ENCODE results near the gene CMC2.

Gene CMC2

DNA sequence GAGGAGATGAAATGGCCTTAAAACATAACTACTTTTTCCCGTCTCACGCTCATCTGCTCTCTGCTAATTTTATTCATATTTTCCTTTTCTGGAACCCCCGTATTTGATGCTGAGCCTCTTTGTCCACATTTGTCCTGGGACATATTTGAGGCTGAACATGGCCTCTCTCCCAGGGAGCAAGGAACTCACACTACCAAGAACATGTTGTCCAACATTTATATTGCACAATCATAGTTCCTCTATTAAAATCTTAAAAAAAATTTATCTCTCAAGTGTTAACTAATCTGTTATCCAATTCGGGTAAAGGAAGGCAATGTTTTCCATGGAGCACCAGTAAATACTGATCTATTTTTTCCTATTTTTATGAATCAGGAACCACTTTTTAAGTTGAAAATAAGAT lies 60.2 kb downstream of the CMC2 start:
- Histone ChIP-seq H3K27me3 (ENCODE audit: control insufficient read depth, insufficient read depth, low read length) (no peaks in the 10 kb centered on the region), H3K79me2 (no peaks in the 10 kb centered on the region), H3K9me3 (ENCODE audit: control insufficient read depth, low read length) (no peaks in the 10 kb centered on the region), H3K36me3 (ENCODE audit: control insufficient read depth, insufficient read depth, low read length) (no peaks in the 10 kb centered on the region), H3K4me2 (ENCODE audit: low read length) (no peak overlapping the region), H3K4me3 (ENCODE audit: low read depth, low read length) (no peak overlapping the region), H3K27ac (no peak overlapping the region), H3K4me1 (no peaks in the 10 kb centered on the region), H3K9ac (no peak overlapping the region), H2AFZ (no peak overlapping the region)
- TF ChIP-seq, protein P1, sequence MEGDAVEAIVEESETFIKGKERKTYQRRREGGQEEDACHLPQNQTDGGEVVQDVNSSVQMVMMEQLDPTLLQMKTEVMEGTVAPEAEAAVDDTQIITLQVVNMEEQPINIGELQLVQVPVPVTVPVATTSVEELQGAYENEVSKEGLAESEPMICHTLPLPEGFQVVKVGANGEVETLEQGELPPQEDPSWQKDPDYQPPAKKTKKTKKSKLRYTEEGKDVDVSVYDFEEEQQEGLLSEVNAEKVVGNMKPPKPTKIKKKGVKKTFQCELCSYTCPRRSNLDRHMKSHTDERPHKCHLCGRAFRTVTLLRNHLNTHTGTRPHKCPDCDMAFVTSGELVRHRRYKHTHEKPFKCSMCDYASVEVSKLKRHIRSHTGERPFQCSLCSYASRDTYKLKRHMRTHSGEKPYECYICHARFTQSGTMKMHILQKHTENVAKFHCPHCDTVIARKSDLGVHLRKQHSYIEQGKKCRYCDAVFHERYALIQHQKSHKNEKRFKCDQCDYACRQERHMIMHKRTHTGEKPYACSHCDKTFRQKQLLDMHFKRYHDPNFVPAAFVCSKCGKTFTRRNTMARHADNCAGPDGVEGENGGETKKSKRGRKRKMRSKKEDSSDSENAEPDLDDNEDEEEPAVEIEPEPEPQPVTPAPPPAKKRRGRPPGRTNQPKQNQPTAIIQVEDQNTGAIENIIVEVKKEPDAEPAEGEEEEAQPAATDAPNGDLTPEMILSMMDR (IDR thresholded peaks at IDR 0.05): no peak

DNA sequence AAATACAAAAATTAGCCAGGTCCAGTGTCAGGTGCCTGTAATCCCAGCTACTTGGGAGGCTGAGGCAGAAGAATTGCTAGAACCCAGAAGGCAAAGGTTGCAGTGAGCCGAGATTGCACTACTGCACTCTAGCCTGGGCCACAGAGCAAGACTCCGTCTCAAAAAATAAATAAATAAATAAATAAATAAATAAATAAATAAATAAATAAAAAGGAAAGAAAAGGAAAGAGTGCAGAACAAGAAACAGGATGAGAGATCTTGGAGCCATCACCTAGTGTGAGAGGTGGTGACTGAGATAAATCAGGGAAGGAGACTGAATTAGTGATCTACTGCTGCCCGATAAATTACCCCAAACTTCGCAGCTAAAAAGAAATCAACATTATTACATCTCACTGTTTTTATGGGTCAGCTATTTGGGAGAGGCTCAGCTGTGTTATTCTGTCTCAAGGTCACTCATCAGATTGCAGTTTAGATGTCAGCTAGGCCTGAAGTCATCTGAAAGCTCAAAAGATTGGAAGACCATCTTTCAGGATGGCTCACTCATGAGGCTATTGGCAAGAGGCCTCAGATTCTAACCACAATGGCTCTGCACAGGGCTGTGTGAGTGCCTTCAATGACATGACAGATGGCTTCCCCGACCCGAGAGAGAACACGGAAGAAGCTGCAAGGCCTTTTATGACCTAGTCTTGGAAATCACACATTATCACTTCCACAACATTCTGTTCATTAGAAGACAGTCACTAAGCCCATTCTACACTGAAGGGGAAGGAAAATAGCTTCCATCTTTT lies 66.4 kb downstream of the CMC2 start:
- Histone ChIP-seq H3K36me3 (ENCODE audit: control insufficient read depth, insufficient read depth, low read length) (no peaks in the 10 kb centered on the region), H3K27ac (no peak overlapping the region), H3K79me2 (no peaks in the 10 kb centered on the region), H3K9me3 (ENCODE audit: control insufficient read depth, low read length) (no peaks in the 10 kb centered on the region), H3K4me3 (ENCODE audit: low read depth, low read length) (no peak overlapping the region), H2AFZ (no peak overlapping the region), H3K27me3 (ENCODE audit: control insufficient read depth, insufficient read depth, low read length) (no peaks in the 10 kb centered on the region), H3K4me1 (no peaks in the 10 kb centered on the region), H3K4me2 (ENCODE audit: low read length) (no peak overlapping the region), H3K9ac (no peak overlapping the region)
- TF ChIP-seq, protein P1 (IDR thresholded peaks at IDR 0.05): no peak

DNA sequence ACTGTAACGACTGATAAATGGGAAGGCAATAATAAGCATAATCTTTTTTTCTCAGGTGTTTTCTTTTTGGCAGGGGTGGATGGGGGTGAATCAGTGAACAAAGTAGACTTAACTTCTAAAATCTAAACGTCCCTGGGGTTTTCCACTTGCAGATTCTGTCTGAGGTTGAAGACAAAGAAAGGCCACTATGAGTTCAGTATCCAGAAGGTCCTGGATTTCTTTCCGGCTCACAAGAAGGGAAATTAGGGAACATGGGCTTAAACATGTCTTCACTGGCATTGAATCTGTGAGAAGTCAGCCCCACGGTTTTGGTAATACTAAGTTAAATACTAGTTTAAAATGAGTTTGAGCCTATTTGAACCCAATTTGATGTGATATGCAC lies 67.8 kb downstream of the CMC2 start:
- Histone ChIP-seq H3K27ac (no peak overlapping the region), H3K79me2 (no peaks in the 10 kb centered on the region), H3K9me3 (ENCODE audit: control insufficient read depth, low read length) (no peaks in the 10 kb centered on the region), H3K9ac (no peak overlapping the region), H3K4me1 (no peaks in the 10 kb centered on the region), H3K36me3 (ENCODE audit: control insufficient read depth, insufficient read depth, low read length) (no peaks in the 10 kb centered on the region), H3K4me2 (ENCODE audit: low read length) (no peak overlapping the region), H3K4me3 (ENCODE audit: low read depth, low read length) (no peak overlapping the region), H2AFZ (no peak overlapping the region), H3K27me3 (ENCODE audit: control insufficient read depth, insufficient read depth, low read length) (no peaks in the 10 kb centered on the region)
- TF ChIP-seq, protein P1 (IDR thresholded peaks at IDR 0.05): no peak

DNA sequence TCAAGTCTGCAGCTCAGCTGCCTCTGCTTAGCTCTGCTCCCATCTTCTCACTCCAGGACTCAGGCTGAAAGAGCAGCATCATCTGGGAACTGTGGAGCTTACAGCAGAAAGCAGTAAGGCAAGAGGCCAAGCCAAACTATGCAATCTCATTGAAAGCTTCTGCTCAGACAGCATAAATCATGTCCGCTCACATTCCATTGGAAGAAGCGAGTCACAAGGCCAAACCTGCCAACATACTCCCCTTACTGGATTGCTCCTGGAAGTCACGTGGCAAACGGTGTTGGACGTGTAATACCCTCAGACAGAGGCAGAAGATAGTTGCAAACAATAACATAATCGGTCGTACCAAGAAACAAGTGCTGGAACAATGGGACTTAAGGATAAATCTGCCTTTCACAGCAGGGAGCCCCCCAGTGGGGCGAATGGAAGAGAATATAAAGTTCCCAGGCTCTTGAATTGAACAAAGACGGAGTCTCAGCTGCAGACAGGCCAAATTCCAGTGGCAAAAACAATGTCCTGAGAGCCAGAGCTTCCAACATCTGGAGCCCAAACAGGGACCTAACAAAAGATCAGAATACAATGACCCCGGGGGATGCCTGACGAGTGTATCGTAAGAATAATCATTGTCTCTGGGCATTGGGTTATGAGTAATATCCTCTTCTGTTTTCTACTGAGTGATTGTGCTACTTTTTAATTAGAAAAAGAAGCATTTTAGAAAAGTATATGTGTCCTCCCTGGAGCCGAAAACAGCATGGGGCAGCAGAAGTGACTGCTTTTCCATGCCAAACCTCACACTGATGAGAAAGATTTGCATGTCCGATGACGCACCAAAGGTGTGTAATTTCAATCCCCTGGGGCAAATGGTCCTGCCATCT lies 68.4 kb downstream of the CMC2 start:
- H2AFZ ChIP-seq: no peak overlapping the region
- H3K27me3 ChIP-seq (ENCODE audit: control insufficient read depth, insufficient read depth, low read length): no peaks in the 10 kb centered on the region

More for the DNA sequence above, 68.4 kb downstream of the CMC2 start:
- H3K27ac ChIP-seq: no peak overlapping the region
- H3K79me2 ChIP-seq: no peaks in the 10 kb centered on the region
- no peak overlapping the region for H3K4me2 ChIP-seq (ENCODE audit: low read length)
- TF ChIP-seq, protein P1 (IDR thresholded peaks at IDR 0.05): no peak
- no peaks in the 10 kb centered on the region for H3K36me3 ChIP-seq (ENCODE audit: control insufficient read depth, insufficient read depth, low read length)
- no peak overlapping the region for H3K9ac ChIP-seq
- H3K9me3 ChIP-seq (ENCODE audit: control insufficient read depth, low read length): no peaks in the 10 kb centered on the region
- H3K4me3 ChIP-seq (ENCODE audit: low read depth, low read length): no peak overlapping the region
- no peaks in the 10 kb centered on the region for H3K4me1 ChIP-seq

All from parathyroid adenoma (tissue), 2 donors.